M059J (cell line): ENCODE data around the gene ANKIB1. TPM values are rescaled to one million over a fixed set of nuclear protein-coding genes. Genes with fewer than 3 reads are reported as not detected.

Experiments used
- DNase-seq: peaks from one replicate; pipeline ENCODE4 v3.0.0-alpha.2; 2012; ENCODE audit warnings: low read depth
- total RNA-seq: library from RNA; depleted of rRNA; stranded (reverse); fragments of >200 nt; shearing (Covaris generic); gene quantifications from 2 replicates; pipeline ENCODE4 v1.2.3, GENCODE V29; 2014; rRNA removed

The ANKIB1 gene
- total RNA-seq, 1 experiment from 2014 or later, result 56.9 TPM

- peak; percentile 93 for DNase-seq
These were observed 201.8 kb downstream of the ANKIB1 start, which contains the start of gene GATAD1 for GRCh38 chr7:92447345-92448204. TSS of gene GATAD1 (plus strand) at chr7:92447482. CDS start at chr7:92447730, 248 bp downstream.

- DNase-seq, result peak; percentile 71
These were observed 202.5 kb downstream of the ANKIB1 start for GRCh38 chr7:92448205-92448747.

Other genes with a start within 250 kb of the ANKIB1 start
- gene CYP51A1, start 111.5 kb upstream of the ANKIB1 start, total RNA-seq, result 137 and 139 TPM in 2 replicates
- not detected in 2 replicates for gene LRRD1, start 66.8 kb upstream of the ANKIB1 start, total RNA-seq
- gene KRIT1, start 60 bp upstream of the ANKIB1 start, total RNA-seq, result 23.2 and 33.2 TPM in 2 replicates
- gene GATAD1, start 201.5 kb downstream of the ANKIB1 start, total RNA-seq, result 15.3 and 24.5 TPM in 2 replicates
- gene ERVW-1, start 232.0 kb downstream of the ANKIB1 start, total RNA-seq, result 0.02 TPM in 1 of 2 replicates, not detected in the other